ENCODE measurements around the gene EID2B.
A peak's percentile ranks its signal among the peaks of the same experiment; 100 is the strongest.

The EID2B gene

DNA sequence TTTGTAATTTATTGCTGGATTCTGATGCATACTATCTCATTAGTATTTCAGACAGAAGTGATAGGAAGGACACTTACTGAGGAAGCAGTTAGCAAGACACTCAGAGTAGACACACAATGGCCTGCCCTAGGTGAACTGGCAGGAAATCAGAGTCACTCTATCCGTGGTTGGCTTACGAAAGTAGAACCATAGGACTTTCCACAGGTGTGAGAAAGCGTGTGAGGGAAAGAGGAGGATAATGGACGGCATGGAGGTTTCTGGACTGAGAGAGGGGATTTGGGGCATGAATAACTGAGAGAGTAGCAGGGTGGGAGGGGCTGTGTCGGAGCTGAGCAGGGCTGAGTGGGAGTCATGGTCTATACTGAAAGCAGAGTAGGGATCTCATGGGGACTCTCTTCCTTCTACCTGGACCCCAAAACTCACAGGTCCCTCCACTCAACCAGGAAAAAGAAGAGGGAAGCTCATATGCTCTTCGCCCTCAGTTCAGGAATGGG lies 26.0 kb upstream of the EID2B start:
- TF ChIP-seq, protein P1, sequence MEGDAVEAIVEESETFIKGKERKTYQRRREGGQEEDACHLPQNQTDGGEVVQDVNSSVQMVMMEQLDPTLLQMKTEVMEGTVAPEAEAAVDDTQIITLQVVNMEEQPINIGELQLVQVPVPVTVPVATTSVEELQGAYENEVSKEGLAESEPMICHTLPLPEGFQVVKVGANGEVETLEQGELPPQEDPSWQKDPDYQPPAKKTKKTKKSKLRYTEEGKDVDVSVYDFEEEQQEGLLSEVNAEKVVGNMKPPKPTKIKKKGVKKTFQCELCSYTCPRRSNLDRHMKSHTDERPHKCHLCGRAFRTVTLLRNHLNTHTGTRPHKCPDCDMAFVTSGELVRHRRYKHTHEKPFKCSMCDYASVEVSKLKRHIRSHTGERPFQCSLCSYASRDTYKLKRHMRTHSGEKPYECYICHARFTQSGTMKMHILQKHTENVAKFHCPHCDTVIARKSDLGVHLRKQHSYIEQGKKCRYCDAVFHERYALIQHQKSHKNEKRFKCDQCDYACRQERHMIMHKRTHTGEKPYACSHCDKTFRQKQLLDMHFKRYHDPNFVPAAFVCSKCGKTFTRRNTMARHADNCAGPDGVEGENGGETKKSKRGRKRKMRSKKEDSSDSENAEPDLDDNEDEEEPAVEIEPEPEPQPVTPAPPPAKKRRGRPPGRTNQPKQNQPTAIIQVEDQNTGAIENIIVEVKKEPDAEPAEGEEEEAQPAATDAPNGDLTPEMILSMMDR (IDR thresholded peaks at IDR 0.05; ENCODE audit: insufficient read depth, low read length, poor library complexity, severe bottlenecking) = no peak
- Histone ChIP-seq H3K27me3 (replicated peaks; ENCODE audit: control insufficient read depth, insufficient read depth, low read length) (no peaks in the 10 kb centered on the region), H3K36me3 (ENCODE audit: control insufficient read depth, insufficient read depth, low read length) (no peaks in the 10 kb centered on the region), H3K4me3 (replicated peaks; ENCODE audit: low read depth, low read length) (0 out of 2 replicates have a peak overlapping the region, but pooled peaks have one; percentile 1)
- no peak for DNase-seq (ENCODE audit: extremely low read depth, insufficient read length)

DNA sequence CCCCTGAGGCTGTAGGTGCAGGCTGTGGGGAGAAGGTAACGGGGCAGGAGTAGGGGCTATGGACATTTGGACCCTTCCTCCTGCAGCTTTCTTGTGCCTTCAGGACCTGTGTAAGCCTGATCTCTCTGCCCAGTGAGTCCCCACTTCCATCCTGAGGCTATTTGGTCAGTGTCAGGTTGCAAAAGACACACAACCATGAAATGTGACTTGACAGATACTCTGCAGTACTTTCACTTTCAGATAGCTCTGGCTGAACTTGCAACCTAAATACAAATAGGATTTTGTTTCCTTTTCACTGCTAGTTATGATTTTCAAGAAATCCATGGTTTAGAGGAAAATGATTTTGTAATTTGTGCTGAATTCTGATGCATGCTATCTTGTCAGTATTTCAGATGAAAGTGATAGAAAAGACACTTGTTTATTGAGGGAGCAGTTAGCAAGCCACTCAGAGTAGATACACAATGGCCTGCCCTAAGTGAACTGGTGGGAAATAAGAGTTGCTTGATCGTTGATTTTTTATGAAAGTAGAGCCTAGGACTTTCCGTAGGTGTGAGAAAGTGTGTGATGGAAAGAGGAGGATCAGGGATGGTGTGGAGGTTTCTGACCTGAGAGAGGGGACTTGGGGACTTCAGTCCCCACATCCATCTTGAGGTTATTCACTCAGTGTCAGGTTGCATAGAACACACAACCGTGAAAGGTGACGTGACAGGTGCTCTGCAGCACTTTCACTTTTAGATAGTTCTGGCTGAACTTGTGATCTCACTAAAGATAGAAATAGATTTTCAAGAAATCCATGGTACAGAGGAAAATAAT lies 25.4 kb upstream of the EID2B start:
- no peaks in the 10 kb centered on the region for H3K36me3 ChIP-seq (ENCODE audit: control insufficient read depth, insufficient read depth, low read length)
- H3K4me3 ChIP-seq (replicated peaks; ENCODE audit: low read depth, low read length) = peak overlapping the region; percentile 39
- DNase-seq (ENCODE audit: extremely low read depth, insufficient read length) = peak; percentile 35
- TF ChIP-seq, protein P1 (IDR thresholded peaks at IDR 0.05; ENCODE audit: insufficient read depth, low read length, poor library complexity, severe bottlenecking) = no peak
- H3K27me3 ChIP-seq (replicated peaks; ENCODE audit: control insufficient read depth, insufficient read depth, low read length) = no peaks in the 10 kb centered on the region

DNA sequence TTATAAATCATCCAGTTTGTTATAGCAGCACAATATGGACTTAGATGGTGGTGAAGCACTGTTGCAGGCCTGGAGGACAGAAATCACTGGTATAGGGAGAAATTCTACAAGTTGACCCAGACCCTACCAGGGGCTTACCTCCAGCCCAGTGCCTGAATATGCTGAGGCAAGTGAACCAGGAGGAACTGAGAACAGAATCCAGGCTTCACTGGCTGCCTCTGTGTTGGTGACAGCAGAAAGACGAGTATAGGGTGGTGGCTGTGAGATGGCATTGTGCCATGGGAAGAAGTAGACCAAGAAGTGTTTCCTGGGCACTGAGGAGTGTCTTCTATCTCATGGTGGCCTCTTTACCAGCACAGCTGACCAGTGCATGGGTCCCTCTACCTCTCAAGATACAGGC lies 23.2 kb upstream of the EID2B start:
- H3K27me3 ChIP-seq (replicated peaks; ENCODE audit: control insufficient read depth, insufficient read depth, low read length) = no peaks in the 10 kb centered on the region
- H3K36me3 ChIP-seq (ENCODE audit: control insufficient read depth, insufficient read depth, low read length) = no peaks in the 10 kb centered on the region
- TF ChIP-seq, protein P1 (IDR thresholded peaks at IDR 0.05; ENCODE audit: insufficient read depth, low read length, poor library complexity, severe bottlenecking) = no peak
- H3K4me3 ChIP-seq (replicated peaks; ENCODE audit: low read depth, low read length) = no peak overlapping the region
- DNase-seq (ENCODE audit: extremely low read depth, insufficient read length) = no peak

DNA sequence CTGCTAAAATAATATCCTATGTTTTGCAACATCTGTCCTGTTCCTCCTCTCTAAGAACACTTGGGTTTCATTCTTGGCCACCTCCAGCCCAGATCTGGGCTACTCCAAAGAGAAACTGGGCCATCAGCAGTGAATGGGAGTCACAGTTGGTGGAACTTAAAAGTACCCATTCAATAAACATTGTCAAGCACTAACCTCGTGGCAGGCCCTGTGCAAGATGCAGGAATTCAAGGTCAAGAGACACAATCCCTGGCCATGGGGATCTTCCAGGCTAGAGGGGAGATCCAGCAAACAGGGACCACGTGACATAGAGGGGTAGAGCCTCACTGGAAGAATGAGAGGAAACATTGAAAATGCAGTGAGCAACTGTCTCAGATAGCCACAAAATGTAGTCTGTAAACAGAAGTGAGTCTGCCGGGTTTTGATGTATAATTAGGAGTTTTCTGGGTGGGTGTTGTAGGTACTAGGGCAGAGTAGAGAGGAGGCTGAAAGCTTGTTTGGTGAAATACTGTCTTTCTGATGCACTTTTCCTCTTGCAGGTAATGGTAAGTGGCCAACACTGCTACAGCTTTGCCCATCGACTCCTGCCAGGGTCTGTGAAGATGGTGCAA lies 22.2 kb upstream of the EID2B start:
- H3K27me3 ChIP-seq (replicated peaks; ENCODE audit: control insufficient read depth, insufficient read depth, low read length) = no peaks in the 10 kb centered on the region
- TF ChIP-seq, protein P1 (IDR thresholded peaks at IDR 0.05; ENCODE audit: insufficient read depth, low read length, poor library complexity, severe bottlenecking) = no peak
- no peaks in the 10 kb centered on the region for H3K36me3 ChIP-seq (ENCODE audit: control insufficient read depth, insufficient read depth, low read length)
- DNase-seq (ENCODE audit: extremely low read depth, insufficient read length) = no peak
- H3K4me3 ChIP-seq (replicated peaks; ENCODE audit: low read depth, low read length) = no peak overlapping the region

DNA sequence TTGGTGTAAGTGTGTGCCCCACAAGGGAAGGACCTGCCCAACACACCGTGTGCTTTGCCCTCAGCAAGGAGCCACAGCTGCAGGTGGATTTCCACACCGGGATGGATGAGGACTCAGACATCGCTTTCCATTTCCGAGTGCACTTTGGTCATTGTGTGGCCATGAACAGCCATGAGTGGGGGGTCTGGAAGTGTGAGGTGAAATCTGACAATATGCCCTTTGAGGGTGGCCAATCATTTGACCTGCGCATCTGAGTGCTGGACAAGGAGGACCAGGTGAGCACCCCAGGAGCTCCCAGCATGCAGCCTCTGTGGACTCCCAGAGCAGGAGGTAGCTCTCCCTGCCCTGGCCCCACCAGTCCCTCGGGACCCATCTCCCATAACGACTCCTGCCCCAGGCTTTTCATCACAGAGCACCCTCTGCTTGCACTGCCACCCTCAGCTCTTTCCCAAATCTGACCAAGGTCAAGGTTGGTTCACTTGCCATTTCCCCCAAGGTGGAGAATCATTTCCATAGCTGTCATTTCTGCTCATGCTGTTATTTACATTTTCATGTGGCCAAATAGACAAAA lies 20.5 kb upstream of the EID2B start:
- TF ChIP-seq, protein P1 (IDR thresholded peaks at IDR 0.05; ENCODE audit: insufficient read depth, low read length, poor library complexity, severe bottlenecking) = no peak
- no peak for DNase-seq (ENCODE audit: extremely low read depth, insufficient read length)
- no peaks in the 10 kb centered on the region for H3K27me3 ChIP-seq (replicated peaks; ENCODE audit: control insufficient read depth, insufficient read depth, low read length)
- H3K4me3 ChIP-seq (replicated peaks; ENCODE audit: low read depth, low read length) = no peak overlapping the region
- H3K36me3 ChIP-seq (ENCODE audit: control insufficient read depth, insufficient read depth, low read length) = no peaks in the 10 kb centered on the region
